Amniotic stem cell (primary cell): ENCODE data around the gene WDR17.

Experiments
- DNase-seq: peaks from one replicate; lab custom pipeline; 2025; lab: John Stamatoyannopoulos, UW

The WDR17 gene

GRCh38 chr4:176099314-176099713 is 33.7 kb downstream of the WDR17 start:
- DNase-seq, result no peak

GRCh38 chr4:176102414-176103063 is 36.9 kb downstream of the WDR17 start:
- no peak for DNase-seq

- DNase-seq, result no peak
These were observed 42.1 kb downstream of the WDR17 start for GRCh38 chr4:176107695-176108094.

- no peak for DNase-seq
These were observed 58.2 kb downstream of the WDR17 start for GRCh38 chr4:176123710-176124407.

GRCh38 chr4:176125063-176125462 is 59.4 kb downstream of the WDR17 start:
- DNase-seq, result no peak

GRCh38 chr4:176134670-176135069 is 69.0 kb downstream of the WDR17 start:
- no peak for DNase-seq

GRCh38 chr4:176137631-176138030 is 72.0 kb downstream of the WDR17 start:
- no peak for DNase-seq

- no peak for DNase-seq
These were observed 73.9 kb downstream of the WDR17 start for GRCh38 chr4:176139518-176139917.

GRCh38 chr4:176142253-176142652 is 76.6 kb downstream of the WDR17 start:
- no peak for DNase-seq

- DNase-seq, result no peak
These were observed 84.2 kb downstream of the WDR17 start for GRCh38 chr4:176149680-176150355.

GRCh38 chr4:176150356-176150682 is 84.7 kb downstream of the WDR17 start:
- no peak for DNase-seq

GRCh38 chr4:176150704-176151103 is 85.1 kb downstream of the WDR17 start:
- DNase-seq, result no peak

- no peak for DNase-seq
These were observed 87.5 kb downstream of the WDR17 start for GRCh38 chr4:176153124-176153523.

GRCh38 chr4:176156656-176157055 is 91.0 kb downstream of the WDR17 start:
- no peak for DNase-seq

- no peak for DNase-seq
These were observed 97.4 kb downstream of the WDR17 start for GRCh38 chr4:176163041-176163440.

GRCh38 chr4:176185051-176185450 is 119.4 kb downstream of the WDR17 start:
- DNase-seq, result peak; percentile 24

- DNase-seq, result no peak
These were observed 120.4 kb downstream of the WDR17 start for GRCh38 chr4:176186067-176186466.

- no peak for DNase-seq
These were observed 121.2 kb downstream of the WDR17 start for GRCh38 chr4:176186671-176187395.

GRCh38 chr4:176187624-176188023 is 122.0 kb downstream of the WDR17 start:
- DNase-seq, result no peak

- no peak for DNase-seq
These were observed 123.0 kb downstream of the WDR17 start for GRCh38 chr4:176188654-176189053.

GRCh38 chr4:176189891-176190795 is 124.5 kb downstream of the WDR17 start:
- no peak for DNase-seq

GRCh38 chr4:176191974-176192373 is 126.3 kb downstream of the WDR17 start:
- DNase-seq, result no peak
